ENCODE data around the gene COMMD2. TPM values are rescaled to one million over a fixed set of nuclear protein-coding genes. Genes with fewer than 3 reads are reported as not detected.
A peak's percentile ranks its signal among the peaks of the same experiment; 100 is the strongest.

The COMMD2 gene
- total and polyA plus RNA-seq, 2 donors, result 18.0 to 25.5 TPM

DNA sequence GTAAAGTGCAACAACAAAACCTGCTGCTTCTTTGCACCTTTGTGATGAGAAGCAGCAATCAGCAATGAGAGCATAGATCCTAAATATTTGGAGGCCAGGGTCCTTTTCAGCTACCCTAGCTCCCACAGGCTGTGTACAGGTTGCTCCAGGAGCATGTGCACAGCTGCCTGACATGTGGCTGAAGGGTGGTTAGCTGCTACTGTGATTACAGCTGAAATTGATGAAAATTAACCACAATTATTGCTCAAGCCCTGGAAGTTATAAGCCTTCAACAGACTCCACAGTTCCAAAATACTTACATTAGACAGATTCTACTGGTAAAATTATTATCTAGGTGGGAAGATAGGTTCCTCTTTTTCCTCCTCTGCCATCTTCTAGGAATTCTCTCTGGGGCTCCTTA lies 28.5 kb downstream of the COMMD2 start:
- Histone ChIP-seq H3K36me3 (ENCODE audit: control insufficient read depth in 2 of 2, insufficient read depth in 2 of 2, low read length in 1 of 2) (no peaks in the 10 kb centered on the region), H3K4me1 (ENCODE audit: control insufficient read depth in 2 of 2, insufficient read depth in 2 of 2, low read length in 2 of 2) (no peaks in the 10 kb centered on the region), H3K9me3 (ENCODE audit: control insufficient read depth in 2 of 2, insufficient read depth in 1 of 2, low read length in 1 of 2) (no peaks in the 10 kb centered on the region), H3K4me3 (ENCODE audit: low read length in 2 of 2) (no peak overlapping the region), H3K27me3 (ENCODE audit: control insufficient read depth in 2 of 2, insufficient read depth in 1 of 2, low read length in 1 of 2) (no peaks in the 10 kb centered on the region), H3K27ac (ENCODE audit: low read depth in 1 of 2, low read length in 1 of 2) (no peak overlapping the region)
- DNase-seq (ENCODE audit: low read depth in 6 of 9, low spot score in 9 of 9), result no peak

DNA sequence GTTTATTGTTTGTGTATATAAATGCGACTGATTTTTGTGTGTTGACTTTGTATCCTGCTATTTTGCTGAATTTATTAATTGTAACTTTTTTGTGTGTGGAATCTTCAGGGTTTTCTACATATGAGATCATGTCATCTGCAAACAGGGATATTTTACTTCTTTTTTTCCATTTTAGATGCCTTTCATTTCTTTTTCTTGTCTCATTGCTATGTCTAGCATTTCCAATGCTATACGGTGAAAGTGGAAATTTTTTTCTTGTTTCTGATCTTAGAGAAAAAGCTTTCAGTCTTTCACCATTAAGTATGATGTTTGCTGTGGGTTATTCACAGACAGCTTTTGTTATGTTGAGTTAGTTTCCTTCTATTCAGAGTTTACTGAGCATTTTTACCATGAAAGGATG lies 31.4 kb downstream of the COMMD2 start:
- WGBS, result 98% methylated on average over 2 of the region's 2 CpGs

DNA sequence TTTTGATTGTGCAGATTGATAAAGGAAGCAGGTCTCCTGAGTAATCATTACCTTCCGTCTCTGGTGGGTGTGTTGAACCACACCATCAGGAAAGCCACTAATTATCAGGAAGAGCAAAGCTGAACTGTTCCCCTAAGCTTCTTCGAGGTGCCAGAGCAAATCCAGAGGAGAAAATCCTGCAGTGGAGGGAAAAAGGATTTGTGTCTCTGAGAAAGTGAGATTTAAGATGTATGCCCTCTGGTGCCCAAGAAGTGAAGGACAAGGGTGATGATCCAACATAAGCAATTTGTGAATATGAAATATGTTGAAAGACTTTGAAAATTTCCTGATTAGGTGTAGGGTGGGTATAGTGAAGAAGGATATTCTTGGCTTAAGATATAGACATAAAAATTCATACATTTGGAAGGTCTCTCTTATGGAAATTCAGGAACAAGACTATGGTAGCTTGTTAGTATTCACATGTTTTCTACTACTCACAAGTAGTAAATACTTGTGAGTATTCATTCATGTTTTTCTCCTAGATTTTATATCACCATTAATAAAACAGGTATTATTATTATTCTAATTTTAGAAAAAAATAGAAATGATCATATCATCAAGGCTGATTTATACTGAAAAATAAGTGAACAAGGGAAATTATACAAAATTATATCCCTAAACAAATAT lies 34.8 kb downstream of the COMMD2 start:
- H3K4me3 ChIP-seq (ENCODE audit: low read length in 2 of 2), result no peak overlapping the region

More for the DNA sequence above, 31.4 kb downstream of the COMMD2 start:
- H3K27ac ChIP-seq (ENCODE audit: low read depth in 1 of 2, low read length in 1 of 2), result no peak overlapping the region
- H3K4me3 ChIP-seq (ENCODE audit: low read length in 2 of 2), result no peak overlapping the region
- H3K27me3 ChIP-seq (ENCODE audit: control insufficient read depth in 2 of 2, insufficient read depth in 1 of 2, low read length in 1 of 2), result no peaks in the 10 kb centered on the region
- H3K9me3 ChIP-seq (ENCODE audit: control insufficient read depth in 2 of 2, insufficient read depth in 1 of 2, low read length in 1 of 2), result no peaks in the 10 kb centered on the region
- H3K36me3 ChIP-seq (ENCODE audit: control insufficient read depth in 2 of 2, insufficient read depth in 2 of 2, low read length in 1 of 2), result no peaks in the 10 kb centered on the region
- no peaks in the 10 kb centered on the region for H3K4me1 ChIP-seq (ENCODE audit: control insufficient read depth in 2 of 2, insufficient read depth in 2 of 2, low read length in 2 of 2)
- no peak for DNase-seq (ENCODE audit: low read depth in 6 of 9, low spot score in 9 of 9)

DNA sequence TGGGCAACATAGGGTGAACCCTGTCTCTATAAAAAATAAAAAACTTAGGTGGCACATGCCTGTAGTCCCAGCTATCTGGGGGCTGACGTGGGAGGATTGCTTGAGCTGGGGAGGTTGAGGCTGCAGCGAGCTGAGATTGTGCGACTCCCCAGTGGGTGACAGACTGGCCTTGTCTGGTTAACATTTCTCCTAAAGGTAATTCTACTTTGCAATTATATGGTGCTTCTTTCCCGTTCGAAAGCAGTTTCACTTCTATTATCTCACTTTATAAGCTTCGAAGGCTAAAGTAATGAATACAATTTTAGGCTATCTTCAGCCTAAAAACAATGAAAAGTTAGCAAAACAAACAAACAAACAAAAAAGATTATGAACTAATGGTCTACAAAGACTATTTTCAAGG lies 35.3 kb downstream of the COMMD2 start:
- Histone ChIP-seq H3K27ac (ENCODE audit: low read depth in 1 of 2, low read length in 1 of 2) (no peak overlapping the region), H3K36me3 (ENCODE audit: control insufficient read depth in 2 of 2, insufficient read depth in 2 of 2, low read length in 1 of 2) (no peaks in the 10 kb centered on the region), H3K9me3 (ENCODE audit: control insufficient read depth in 2 of 2, insufficient read depth in 1 of 2, low read length in 1 of 2) (no peaks in the 10 kb centered on the region), H3K4me3 (ENCODE audit: low read length in 2 of 2) (no peak overlapping the region), H3K27me3 (ENCODE audit: control insufficient read depth in 2 of 2, insufficient read depth in 1 of 2, low read length in 1 of 2) (no peaks in the 10 kb centered on the region), H3K4me1 (ENCODE audit: control insufficient read depth in 2 of 2, insufficient read depth in 2 of 2, low read length in 2 of 2) (no peaks in the 10 kb centered on the region)
- 98% methylated on average over 6 of the region's 6 CpGs for WGBS
- DNase-seq (ENCODE audit: low read depth in 6 of 9, low spot score in 9 of 9), result no peak

More for the DNA sequence above, 34.8 kb downstream of the COMMD2 start:
- Histone ChIP-seq H3K9me3 (ENCODE audit: control insufficient read depth in 2 of 2, insufficient read depth in 1 of 2, low read length in 1 of 2) (no peaks in the 10 kb centered on the region), H3K27me3 (ENCODE audit: control insufficient read depth in 2 of 2, insufficient read depth in 1 of 2, low read length in 1 of 2) (no peaks in the 10 kb centered on the region), H3K4me1 (ENCODE audit: control insufficient read depth in 2 of 2, insufficient read depth in 2 of 2, low read length in 2 of 2) (no peaks in the 10 kb centered on the region), H3K36me3 (ENCODE audit: control insufficient read depth in 2 of 2, insufficient read depth in 2 of 2, low read length in 1 of 2) (no peaks in the 10 kb centered on the region), H3K27ac (ENCODE audit: low read depth in 1 of 2, low read length in 1 of 2) (no peak overlapping the region)
- peak in 6 of 9 donors; percentile 2 to 41 (median 14) for DNase-seq (ENCODE audit: low read depth in 6 of 9, low spot score in 9 of 9)
- 48% methylated on average over 2 of the region's 2 CpGs for WGBS

DNA sequence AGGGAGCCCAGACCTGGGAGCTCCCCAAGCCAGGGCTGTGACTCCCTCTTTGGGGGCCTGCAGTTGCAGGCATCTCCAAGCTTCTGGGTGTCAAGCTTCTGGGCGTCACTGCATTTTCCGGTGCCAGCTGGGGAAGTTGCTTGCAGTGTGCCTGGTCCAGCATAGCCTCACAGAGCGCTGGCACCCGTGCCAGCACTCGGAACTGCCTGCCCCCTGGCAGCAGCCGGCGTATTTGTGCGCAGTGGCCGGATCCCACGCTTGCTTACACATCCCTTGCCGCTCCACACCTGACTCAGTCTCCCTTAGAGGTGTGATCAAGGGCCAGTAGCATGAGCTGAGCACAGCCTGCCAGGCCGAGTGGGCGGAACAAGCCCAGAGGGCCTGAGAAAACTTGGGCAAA lies 37.0 kb downstream of the COMMD2 start:
- DNase-seq (ENCODE audit: low read depth in 6 of 9, low spot score in 9 of 9), result no peak
- Histone ChIP-seq H3K27me3 (ENCODE audit: control insufficient read depth in 2 of 2, insufficient read depth in 1 of 2, low read length in 1 of 2) (no peaks in the 10 kb centered on the region), H3K4me1 (ENCODE audit: control insufficient read depth in 2 of 2, insufficient read depth in 2 of 2, low read length in 2 of 2) (no peaks in the 10 kb centered on the region), H3K9me3 (ENCODE audit: control insufficient read depth in 2 of 2, insufficient read depth in 1 of 2, low read length in 1 of 2) (no peaks in the 10 kb centered on the region), H3K36me3 (ENCODE audit: control insufficient read depth in 2 of 2, insufficient read depth in 2 of 2, low read length in 1 of 2) (no peaks in the 10 kb centered on the region), H3K27ac (ENCODE audit: low read depth in 1 of 2, low read length in 1 of 2) (no peak overlapping the region), H3K4me3 (ENCODE audit: low read length in 2 of 2) (no peak overlapping the region)
- WGBS, result 97% methylated on average over 13 of the region's 13 CpGs

DNA sequence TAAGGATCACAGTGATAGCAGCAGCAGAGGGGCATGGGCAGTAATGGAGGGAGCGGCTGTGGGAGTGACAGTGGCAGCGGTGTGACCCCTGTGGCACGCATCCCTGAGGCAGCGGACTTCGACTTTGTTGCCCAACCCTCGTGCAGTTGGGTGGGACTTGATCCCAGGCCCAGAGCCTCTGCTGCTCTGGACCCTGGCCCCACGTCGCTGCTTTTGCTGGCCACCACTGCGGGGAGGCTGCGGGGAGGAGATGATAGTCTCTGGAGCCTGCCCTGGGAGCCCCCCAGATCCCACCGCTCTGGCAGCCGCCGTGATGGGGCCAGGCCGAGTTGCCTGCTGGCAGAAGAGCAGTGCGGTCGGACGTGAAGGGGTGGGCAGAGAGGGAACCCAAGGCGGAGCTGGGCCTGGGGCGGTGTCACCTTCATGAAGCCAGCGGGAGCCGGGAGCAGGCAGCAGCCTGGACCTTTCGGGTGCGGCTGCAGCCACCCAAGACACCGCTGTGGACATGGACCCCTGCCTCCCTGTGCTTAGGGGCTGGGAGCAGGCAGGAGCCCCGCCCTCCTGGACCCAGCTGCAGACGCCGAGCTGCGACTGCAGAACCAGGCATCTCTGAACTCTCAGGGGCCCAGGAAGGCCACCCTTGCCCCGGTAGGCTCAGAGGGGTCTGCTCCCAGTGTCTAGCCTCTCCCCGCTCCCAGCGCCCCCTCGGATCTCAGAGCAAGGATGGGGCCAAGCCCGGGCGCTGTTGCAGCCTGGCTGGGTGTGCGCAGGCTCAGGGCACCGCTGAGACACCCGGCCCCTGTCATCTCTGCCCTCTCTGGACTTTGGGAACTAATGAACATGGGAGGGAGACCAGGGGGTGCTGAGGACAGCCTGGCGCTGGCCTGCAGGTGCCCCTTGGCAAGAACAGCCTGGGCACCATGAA lies 38.3 kb downstream of the COMMD2 start:
- Histone ChIP-seq H3K27ac (ENCODE audit: low read depth in 1 of 2, low read length in 1 of 2) (no peak overlapping the region), H3K27me3 (ENCODE audit: control insufficient read depth in 2 of 2, insufficient read depth in 1 of 2, low read length in 1 of 2) (no peaks in the 10 kb centered on the region), H3K9me3 (ENCODE audit: control insufficient read depth in 2 of 2, insufficient read depth in 1 of 2, low read length in 1 of 2) (no peaks in the 10 kb centered on the region), H3K4me3 (ENCODE audit: low read length in 2 of 2) (no peak overlapping the region), H3K36me3 (ENCODE audit: control insufficient read depth in 2 of 2, insufficient read depth in 2 of 2, low read length in 1 of 2) (no peaks in the 10 kb centered on the region), H3K4me1 (ENCODE audit: control insufficient read depth in 2 of 2, insufficient read depth in 2 of 2, low read length in 2 of 2) (no peaks in the 10 kb centered on the region)
- whole genome bisulfite sequencing, result 97% methylated on average over 38 of the region's 38 CpGs
- DNase-seq (ENCODE audit: low read depth in 6 of 9, low spot score in 9 of 9), result no peak

DNA sequence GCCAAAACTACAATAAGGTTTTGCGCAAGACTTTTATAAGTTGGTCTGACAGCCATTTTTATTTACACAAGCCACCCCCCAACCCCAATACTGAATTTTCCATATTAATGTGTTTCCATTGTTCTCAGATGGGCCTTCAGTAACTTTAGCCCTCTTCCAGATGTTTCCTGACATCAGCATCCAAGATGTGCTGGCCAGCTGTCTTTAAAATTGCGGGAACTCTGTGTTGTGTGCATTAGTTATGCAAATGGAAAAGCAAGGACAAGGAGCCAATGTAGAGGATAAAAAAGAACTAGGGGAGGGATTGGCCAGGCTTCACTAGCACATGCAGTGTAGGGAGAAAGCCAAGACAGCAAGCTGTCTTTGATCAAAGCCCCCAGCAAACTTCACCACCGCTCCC lies 45.4 kb downstream of the COMMD2 start:
- Histone ChIP-seq H3K27me3 (ENCODE audit: control insufficient read depth in 2 of 2, insufficient read depth in 1 of 2, low read length in 1 of 2) (no peaks in the 10 kb centered on the region), H3K27ac (ENCODE audit: low read depth in 1 of 2, low read length in 1 of 2) (no peak overlapping the region), H3K36me3 (ENCODE audit: control insufficient read depth in 2 of 2, insufficient read depth in 2 of 2, low read length in 1 of 2) (no peaks in the 10 kb centered on the region), H3K4me3 (ENCODE audit: low read length in 2 of 2) (no peak overlapping the region), H3K9me3 (ENCODE audit: control insufficient read depth in 2 of 2, insufficient read depth in 1 of 2, low read length in 1 of 2) (no peaks in the 10 kb centered on the region), H3K4me1 (ENCODE audit: control insufficient read depth in 2 of 2, insufficient read depth in 2 of 2, low read length in 2 of 2) (no peaks in the 10 kb centered on the region)
- WGBS, result 97% methylated on average over 3 of the region's 3 CpGs
- DNase-seq (ENCODE audit: low read depth in 6 of 9, low spot score in 9 of 9), result no peak

DNA sequence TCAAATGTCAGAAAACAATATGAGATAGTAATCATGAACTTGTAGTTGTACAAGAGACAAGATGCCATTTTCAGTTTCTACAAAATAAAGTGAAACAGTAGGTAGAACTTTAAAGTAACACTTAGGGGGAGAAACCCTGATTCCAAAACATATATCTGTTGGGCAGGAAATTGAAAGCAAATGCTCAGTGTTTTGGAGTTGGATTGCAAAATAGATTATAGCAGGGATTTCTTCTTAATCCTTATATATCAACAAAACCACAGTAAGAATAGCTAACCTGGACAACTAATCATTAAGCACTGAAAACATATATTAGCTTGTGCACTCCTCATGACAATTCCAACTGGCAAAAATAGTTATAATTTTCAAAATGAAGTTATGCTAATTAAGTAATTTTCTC lies 46.9 kb downstream of the COMMD2 start:
- Histone ChIP-seq H3K4me1 (ENCODE audit: control insufficient read depth in 2 of 2, insufficient read depth in 2 of 2, low read length in 2 of 2) (no peaks in the 10 kb centered on the region), H3K36me3 (ENCODE audit: control insufficient read depth in 2 of 2, insufficient read depth in 2 of 2, low read length in 1 of 2) (no peaks in the 10 kb centered on the region), H3K4me3 (ENCODE audit: low read length in 2 of 2) (no peak overlapping the region), H3K27me3 (ENCODE audit: control insufficient read depth in 2 of 2, insufficient read depth in 1 of 2, low read length in 1 of 2) (no peaks in the 10 kb centered on the region), H3K27ac (ENCODE audit: low read depth in 1 of 2, low read length in 1 of 2) (no peak overlapping the region), H3K9me3 (ENCODE audit: control insufficient read depth in 2 of 2, insufficient read depth in 1 of 2, low read length in 1 of 2) (no peaks in the 10 kb centered on the region)
- DNase-seq (ENCODE audit: low read depth in 6 of 9, low spot score in 9 of 9), result no peak

DNA sequence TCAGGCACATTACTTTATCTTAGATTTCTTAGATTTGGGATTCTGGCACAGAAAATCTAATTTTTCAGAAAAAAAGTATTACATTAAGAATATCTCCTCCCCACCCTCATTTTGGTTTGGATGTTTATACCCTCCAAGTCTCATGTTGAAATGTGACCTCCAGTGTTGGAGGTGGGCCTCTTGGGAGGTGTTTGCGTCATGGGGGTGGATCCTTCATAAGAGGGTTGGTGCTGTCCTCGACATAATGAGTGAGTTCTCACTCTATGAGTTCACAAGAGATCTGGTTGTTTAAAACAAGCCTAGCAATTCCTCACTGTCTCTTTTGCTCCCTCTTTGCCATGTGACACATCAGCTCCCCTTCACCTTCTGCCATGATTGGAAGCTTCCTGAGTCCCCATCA lies 48.8 kb downstream of the COMMD2 start:
- H3K4me1 ChIP-seq (ENCODE audit: control insufficient read depth in 2 of 2, insufficient read depth in 2 of 2, low read length in 2 of 2), result no peaks in the 10 kb centered on the region
- H3K27ac ChIP-seq (ENCODE audit: low read depth in 1 of 2, low read length in 1 of 2), result no peak overlapping the region
- no peak overlapping the region for H3K4me3 ChIP-seq (ENCODE audit: low read length in 2 of 2)
- DNase-seq (ENCODE audit: low read depth in 6 of 9, low spot score in 9 of 9), result no peak
- H3K36me3 ChIP-seq (ENCODE audit: control insufficient read depth in 2 of 2, insufficient read depth in 2 of 2, low read length in 1 of 2), result no peaks in the 10 kb centered on the region
- no peaks in the 10 kb centered on the region for H3K27me3 ChIP-seq (ENCODE audit: control insufficient read depth in 2 of 2, insufficient read depth in 1 of 2, low read length in 1 of 2)
- H3K9me3 ChIP-seq (ENCODE audit: control insufficient read depth in 2 of 2, insufficient read depth in 1 of 2, low read length in 1 of 2), result peaks cover 0 to 4% of the 10 kb centered on the region in 2 donors
- WGBS, result over 99% methylated on average over 2 of the region's 2 CpGs
